Nephron (organoid): Measurements from ENCODE around the gene KIAA0232.

Experiments
- H3K27ac Mint-ChIP-seq, 3 experiments: 2 replicates each; pipeline ENCODE4 v1.8.0; 2020; ENCODE audit warnings: mixed read lengths in 3 of 3, mild to moderate bottlenecking in 2 of 3, moderate library complexity in 1 of 3
- H3K27me3 Mint-ChIP-seq: 2 replicates; pipeline ENCODE4 v1.8.0; 2021; ENCODE audit warnings: low read depth, mild to moderate bottlenecking, moderate library complexity, mixed read lengths
- H3K36me3 Mint-ChIP-seq: 2 replicates; pipeline ENCODE4 v1.8.0; 2020; ENCODE audit warnings: low read depth, mixed read lengths
- H3K4me1 Mint-ChIP-seq: 2 replicates; pipeline ENCODE4 v1.8.0; 2020; ENCODE audit warnings: mixed read lengths
- H3K4me3 Mint-ChIP-seq, 3 experiments: 2 replicates each; pipeline ENCODE4 v1.8.0; 2020; ENCODE audit warnings: mild to moderate bottlenecking in 3 of 3, mixed read lengths in 3 of 3, moderate library complexity in 2 of 3
- H3K9me3 Mint-ChIP-seq: 2 replicates; pipeline ENCODE4 v1.8.0; 2020; ENCODE audit warnings: mixed read lengths
- TF ChIP-seq, protein P1 (sequence below), 3 experiments: fragments of 200-600 bp; sonication (generic); IDR thresholded peaks; one replicate each; pipeline ENCODE4 v1.5.0; 2021; ENCODE audit warnings: antibody characterized with exemption in 3 of 3; ENCODE audit not compliant: unreplicated experiment in 3 of 3

The KIAA0232 gene

DNA sequence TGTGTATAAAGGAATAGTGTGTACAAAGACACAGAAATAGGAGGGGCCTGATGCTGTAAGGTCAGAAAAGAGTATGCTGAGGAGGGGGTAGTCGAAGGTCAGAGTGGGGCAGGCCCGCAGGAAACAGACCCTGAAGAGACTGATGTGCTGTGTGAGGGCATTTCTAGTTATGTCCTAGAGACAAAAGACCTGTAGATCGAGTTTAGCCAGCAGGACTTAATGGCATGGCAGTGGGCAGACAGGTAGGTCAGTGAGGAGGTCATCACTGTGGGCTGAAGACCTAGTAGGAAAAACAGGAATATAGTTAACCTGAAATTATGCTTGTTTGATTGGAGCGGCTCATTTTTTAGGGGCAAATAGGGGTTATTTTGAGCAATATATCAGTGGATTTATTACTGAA is 57.1 kb downstream of the KIAA0232 start:
- Mint-ChIP-seq H3K9me3 (peaks cover 9% of the 10 kb centered on the region), H3K4me1 (peaks cover 17% of the 10 kb centered on the region), H3K4me3 (no peak overlapping the region), H3K27me3 (no peaks in the 10 kb centered on the region), H3K36me3 (peaks cover 56% of the 10 kb centered on the region), H3K27ac (peak overlapping the region in 1 of 3 experiments; percentile 71)
- TF ChIP-seq, protein P1, sequence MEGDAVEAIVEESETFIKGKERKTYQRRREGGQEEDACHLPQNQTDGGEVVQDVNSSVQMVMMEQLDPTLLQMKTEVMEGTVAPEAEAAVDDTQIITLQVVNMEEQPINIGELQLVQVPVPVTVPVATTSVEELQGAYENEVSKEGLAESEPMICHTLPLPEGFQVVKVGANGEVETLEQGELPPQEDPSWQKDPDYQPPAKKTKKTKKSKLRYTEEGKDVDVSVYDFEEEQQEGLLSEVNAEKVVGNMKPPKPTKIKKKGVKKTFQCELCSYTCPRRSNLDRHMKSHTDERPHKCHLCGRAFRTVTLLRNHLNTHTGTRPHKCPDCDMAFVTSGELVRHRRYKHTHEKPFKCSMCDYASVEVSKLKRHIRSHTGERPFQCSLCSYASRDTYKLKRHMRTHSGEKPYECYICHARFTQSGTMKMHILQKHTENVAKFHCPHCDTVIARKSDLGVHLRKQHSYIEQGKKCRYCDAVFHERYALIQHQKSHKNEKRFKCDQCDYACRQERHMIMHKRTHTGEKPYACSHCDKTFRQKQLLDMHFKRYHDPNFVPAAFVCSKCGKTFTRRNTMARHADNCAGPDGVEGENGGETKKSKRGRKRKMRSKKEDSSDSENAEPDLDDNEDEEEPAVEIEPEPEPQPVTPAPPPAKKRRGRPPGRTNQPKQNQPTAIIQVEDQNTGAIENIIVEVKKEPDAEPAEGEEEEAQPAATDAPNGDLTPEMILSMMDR (IDR thresholded peaks at IDR 0.05; ENCODE audit: unreplicated experiment in 3 of 3), result no peak

DNA sequence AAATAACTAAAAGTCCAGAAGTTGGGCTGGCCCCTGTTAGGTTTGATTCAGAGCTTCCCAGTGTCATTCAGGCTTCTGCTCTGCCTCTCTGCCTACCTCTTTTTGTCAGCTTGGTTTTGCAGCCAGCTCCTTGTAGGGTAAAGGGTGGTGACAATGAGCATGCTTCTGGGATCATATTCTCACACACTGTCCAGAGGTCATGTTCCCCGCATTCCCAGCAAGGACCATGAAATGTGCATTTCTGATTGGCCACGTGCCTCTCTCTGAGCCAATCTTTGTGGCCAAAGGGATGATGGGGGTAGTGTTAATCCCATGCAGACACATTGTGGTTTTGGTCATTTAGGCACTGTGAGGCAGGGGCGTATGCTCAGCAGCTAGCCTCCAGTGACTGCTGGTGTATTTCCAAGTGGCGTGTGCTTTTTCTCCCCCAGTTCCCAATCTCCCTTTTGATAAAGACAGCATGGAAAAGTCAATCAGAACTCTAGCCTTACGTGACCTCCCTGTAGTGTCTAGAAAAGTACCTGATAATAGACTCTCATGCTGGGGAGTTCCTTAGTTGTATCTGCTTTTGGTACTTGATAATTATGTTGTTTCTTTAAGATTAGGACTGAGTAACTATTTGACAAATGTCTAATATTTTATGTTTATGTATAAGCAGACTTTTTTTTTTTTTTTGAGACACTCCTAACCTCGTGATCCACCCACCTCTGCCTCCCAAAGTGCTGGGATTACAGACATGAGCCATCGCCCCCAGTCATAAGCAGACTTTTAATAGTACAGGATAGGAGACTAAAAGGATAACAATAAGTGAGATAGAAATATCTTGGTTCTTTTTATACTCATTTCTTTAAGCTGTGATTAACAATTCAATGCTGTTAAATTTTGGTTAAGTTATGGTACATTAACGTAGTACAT is 57.8 kb downstream of the KIAA0232 start:
- peaks cover 55% of the 10 kb centered on the region for H3K36me3 Mint-ChIP-seq
- H3K27me3 Mint-ChIP-seq, result no peaks in the 10 kb centered on the region
- H3K4me3 Mint-ChIP-seq, result no peak overlapping the region
- H3K27ac Mint-ChIP-seq, result peak overlapping the region in 2 of 3 experiments; percentile 21 to 71
- H3K4me1 Mint-ChIP-seq, result peaks cover 18% of the 10 kb centered on the region
- TF ChIP-seq, protein P1 (IDR thresholded peaks at IDR 0.05; ENCODE audit: unreplicated experiment in 3 of 3), result no peak
- peaks cover 8% of the 10 kb centered on the region for H3K9me3 Mint-ChIP-seq

DNA sequence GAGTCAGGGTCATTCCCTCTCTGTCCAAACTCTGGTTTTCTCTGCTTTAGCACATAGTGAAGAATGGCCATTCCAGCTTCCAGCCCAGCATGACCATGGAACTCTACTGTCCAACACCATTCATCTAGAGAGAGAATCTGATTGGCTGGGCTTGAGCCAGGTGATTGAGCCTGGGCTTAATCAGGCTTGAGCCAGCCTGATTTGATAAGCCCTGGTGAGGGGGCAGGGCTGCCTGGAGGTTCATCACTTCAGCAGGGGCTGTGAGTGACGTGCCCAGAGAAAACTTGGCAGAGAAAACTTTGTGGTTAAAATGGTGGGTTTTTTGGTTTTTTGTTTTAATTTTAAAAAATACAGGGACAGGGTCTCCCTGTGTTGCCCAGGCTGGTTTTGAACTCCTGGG is 62.5 kb downstream of the KIAA0232 start:
- Mint-ChIP-seq H3K9me3 (peaks cover 3% of the 10 kb centered on the region), H3K27me3 (no peaks in the 10 kb centered on the region), H3K4me1 (peaks cover 13% of the 10 kb centered on the region), H3K27ac (no peak overlapping the region), H3K4me3 (no peak overlapping the region), H3K36me3 (peaks cover 57% of the 10 kb centered on the region)
- TF ChIP-seq, protein P1 (IDR thresholded peaks at IDR 0.05; ENCODE audit: unreplicated experiment in 3 of 3), result no peak

DNA sequence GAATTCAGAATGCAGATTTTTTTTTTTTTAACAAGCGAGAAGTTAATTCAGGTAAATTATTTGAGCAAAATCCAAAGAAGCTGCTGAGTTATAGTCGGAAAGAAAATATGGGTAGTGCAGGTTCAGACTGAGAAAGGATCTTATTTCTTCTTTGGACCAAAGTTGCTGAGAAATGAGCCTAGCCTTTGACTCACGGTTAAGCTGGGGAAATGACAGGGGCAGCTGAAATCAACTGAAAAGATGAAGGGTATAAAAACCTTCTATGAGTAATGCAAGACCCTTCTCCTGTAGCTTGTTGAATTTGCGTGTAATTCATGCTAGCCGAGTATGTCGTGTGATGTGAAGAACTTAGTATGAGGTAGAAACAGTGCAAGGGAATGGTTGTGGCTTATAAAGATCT is 63.0 kb downstream of the KIAA0232 start:
- peaks cover 8% of the 10 kb centered on the region for H3K4me1 Mint-ChIP-seq
- TF ChIP-seq, protein P1 (IDR thresholded peaks at IDR 0.05; ENCODE audit: unreplicated experiment in 3 of 3), result no peak

DNA sequence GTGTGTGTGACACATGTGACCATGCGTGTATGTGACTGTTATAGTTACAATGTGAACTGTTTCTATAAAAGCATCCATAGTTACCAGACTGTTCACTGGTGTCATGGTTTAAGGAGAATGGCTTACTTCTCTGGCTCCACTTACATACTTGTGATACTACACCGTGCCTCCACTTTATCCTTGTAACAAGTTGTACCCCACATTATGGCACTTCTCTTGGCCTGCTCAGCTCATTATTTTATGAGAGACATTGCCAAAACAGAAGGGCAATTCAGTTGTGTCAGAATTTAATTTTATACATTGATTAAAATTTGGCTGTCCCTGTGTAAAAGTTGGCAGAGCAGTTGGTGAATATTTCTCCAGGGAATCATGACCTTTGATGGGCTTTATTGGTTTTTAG is 64.7 kb downstream of the KIAA0232 start:
- Mint-ChIP-seq H3K4me1 (peaks cover 6% of the 10 kb centered on the region), H3K9me3 (peaks cover 3% of the 10 kb centered on the region), H3K4me3 (no peak overlapping the region), H3K27ac (no peak overlapping the region), H3K27me3 (no peaks in the 10 kb centered on the region), H3K36me3 (peaks cover 74% of the 10 kb centered on the region)
- TF ChIP-seq, protein P1 (IDR thresholded peaks at IDR 0.05; ENCODE audit: unreplicated experiment in 3 of 3), result no peak

More for the DNA sequence above, 63.0 kb downstream of the KIAA0232 start:
- Mint-ChIP-seq H3K9me3 (peaks cover 3% of the 10 kb centered on the region), H3K27ac (peak overlapping the region in 2 of 3 experiments; percentile 41 to 49), H3K36me3 (peaks cover 63% of the 10 kb centered on the region), H3K27me3 (no peaks in the 10 kb centered on the region), H3K4me3 (no peak overlapping the region)
